Measurements from ENCODE around the gene FCRL5.

Gene FCRL5

GRCh38 chr1:157523774-157524493 is 28.4 kb downstream of the FCRL5 start:
- DNase-seq = no peak

GRCh38 chr1:157521056-157521455 is 31.3 kb downstream of the FCRL5 start:
- no peak for DNase-seq

DNA sequence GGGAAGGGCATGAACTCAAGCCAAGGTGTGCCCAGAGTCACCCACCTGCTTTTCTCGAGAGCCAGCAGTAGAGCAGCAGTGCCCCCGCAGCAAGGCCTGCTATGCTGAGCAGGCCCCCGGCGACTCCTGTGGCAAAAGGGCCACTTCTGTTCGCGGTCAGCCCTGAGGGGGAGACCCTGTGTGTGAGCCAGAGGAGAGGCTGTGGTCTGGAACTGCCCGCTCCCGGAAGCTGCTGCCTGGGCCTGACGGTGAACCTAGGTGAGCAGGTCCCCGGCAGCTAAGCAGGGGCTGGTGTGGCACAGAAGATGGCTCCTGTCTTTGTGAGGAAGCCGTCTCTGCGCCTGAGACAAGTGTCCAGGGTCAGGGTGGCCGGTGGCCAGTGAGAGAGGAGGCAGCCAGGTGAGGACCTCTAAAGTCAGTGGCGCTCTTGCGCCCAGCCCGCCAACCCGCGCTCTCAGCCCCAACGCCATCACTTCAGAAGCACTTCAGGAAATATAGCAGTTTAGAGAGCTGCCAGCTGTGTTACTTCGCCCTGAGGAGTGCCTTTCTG is 31.9 kb downstream of the FCRL5 start:
- no peak for DNase-seq

- no peak for DNase-seq
Measured at GRCh38 chr1:157519451-157519850, 32.9 kb downstream of the FCRL5 start.

DNA sequence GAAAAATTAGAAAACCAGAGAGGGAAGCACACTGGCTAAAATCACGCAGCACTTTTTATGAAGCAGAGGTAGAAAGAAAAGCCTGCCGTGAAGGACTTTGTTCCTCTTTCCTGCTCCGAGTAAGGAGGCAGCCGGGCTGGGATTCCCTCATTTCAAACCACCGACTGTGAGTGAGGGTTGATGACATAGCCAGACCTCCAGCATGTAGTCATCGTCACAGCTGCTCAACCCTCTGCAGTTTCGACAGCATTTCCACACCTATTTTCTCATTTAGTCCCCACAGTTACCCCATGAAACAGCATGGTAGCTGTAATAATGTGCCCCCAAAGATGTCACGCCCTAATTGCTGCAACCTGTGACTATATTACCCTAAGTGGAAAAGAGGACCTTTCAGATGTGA is 35.3 kb downstream of the FCRL5 start:
- no peak for DNase-seq

GRCh38 chr1:157515709-157516108 is 36.6 kb downstream of the FCRL5 start:
- DNase-seq = no peak

DNA sequence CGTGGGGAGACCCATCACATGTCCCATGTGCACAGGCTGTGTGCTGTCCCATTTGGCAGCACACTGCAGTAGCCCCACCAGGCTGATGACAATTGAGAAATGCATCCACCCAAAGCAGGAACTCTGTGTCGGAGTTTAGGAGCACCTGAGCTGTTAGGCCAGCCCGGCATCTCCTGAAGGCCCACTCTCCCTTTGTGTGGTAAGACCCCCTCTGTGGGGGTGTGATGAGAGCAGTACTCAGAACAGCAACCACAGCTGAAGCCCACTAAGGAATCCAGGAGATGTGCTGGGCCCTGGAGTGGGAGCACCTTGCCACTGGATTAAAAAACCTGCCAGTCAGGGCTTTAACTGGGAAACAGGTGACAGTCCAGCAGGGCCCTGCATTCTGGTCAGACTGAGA is 37.2 kb downstream of the FCRL5 start:
- DNase-seq = no peak

- no peak for DNase-seq
Measured at GRCh38 chr1:157512036-157512969, 40.0 kb downstream of the FCRL5 start.

DNA sequence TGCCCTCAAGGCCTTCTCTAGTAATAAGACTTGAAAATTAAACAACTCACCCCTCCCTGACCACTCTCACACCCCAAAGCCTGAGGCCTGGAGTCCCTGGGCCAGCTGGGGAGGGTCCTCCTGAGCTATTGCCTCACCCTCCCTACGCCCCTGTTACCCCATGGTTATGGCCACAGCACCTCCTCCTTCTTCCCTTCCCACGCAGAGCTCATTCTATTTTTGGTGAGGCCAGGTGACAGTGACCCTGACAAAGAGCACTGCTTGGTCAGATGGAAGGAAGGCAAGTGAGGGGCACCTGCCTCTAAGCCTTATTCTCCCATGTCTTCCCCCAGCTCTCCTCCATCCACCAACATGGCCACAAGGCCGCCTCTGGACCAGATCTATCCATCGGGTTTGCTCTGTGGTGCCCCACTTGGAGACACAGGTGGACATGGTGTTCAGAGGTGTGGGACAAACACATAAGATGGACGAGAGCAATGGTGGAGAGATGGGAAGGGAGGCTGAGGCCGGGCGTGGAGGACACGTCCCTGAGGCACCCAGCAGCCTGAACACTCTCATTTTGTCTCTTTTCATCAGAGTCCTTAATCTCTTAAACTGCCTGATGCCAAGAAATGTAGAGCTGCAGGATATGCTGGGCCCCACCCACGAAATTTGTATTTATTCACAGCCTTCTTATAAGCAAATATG is 42.6 kb downstream of the FCRL5 start:
- no peak for DNase-seq

DNA sequence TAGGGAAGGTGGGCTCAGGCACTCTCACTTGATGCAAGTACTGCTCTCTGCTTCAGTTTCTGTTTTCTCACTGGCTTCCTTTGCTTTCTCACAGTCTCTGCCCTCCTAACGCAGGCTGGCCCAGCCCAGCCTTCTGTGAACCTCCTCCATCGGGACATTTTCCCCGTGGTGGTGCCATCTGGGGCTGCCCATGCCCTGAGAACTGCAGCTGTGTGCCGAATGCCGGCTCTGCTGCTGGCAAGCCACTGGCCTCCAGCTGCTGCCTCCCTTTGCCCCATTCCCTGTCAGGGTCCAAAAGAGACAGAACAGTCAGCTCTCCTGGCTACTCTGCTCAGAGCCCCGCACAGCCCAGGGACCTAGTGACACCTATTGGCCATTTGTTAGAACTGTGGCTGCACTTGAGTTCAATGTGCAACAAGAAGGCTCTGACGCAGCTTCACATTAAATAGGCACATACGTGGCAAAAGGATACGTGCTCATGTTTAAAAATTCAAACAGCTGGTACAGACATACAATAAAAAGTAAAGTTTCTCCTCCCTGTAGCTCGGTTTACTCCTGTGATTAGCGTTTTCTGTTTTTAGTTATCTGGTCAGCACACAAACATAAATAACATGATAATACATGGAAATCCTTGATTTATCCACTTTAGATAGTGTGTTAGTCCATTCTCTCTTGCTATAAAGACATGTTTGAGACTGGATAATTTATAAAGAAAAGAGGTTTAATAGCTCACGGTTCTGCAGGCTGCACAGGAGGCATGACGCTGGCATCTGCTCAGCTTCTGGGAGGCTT is 46.6 kb downstream of the FCRL5 start:
- DNase-seq = peak; percentile 52

DNA sequence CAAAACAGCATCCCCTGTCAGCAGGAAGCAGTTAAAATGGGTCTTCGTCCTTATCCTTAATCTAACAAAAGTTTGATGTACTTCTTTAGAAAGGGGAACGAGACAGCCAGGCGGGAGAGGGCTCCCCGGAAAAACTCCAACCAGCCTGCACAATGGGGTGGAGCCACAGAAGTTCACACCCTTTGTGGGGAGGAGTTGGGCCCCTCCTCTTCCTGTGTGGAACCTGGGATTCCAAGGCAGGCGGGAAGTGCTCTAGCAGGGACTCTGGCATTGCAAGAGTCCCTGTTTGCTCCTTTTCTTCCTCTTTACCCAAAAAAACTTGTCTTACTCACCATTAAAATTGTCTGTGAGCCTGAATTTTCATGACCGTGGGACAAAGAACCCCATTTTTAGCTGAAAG is 47.7 kb downstream of the FCRL5 start:
- DNase-seq = no peak

- no peak for DNase-seq
Measured at GRCh38 chr1:157499521-157499920, 52.8 kb downstream of the FCRL5 start.

- no peak for DNase-seq
Measured at GRCh38 chr1:157498736-157499090, 53.6 kb downstream of the FCRL5 start.

DNA sequence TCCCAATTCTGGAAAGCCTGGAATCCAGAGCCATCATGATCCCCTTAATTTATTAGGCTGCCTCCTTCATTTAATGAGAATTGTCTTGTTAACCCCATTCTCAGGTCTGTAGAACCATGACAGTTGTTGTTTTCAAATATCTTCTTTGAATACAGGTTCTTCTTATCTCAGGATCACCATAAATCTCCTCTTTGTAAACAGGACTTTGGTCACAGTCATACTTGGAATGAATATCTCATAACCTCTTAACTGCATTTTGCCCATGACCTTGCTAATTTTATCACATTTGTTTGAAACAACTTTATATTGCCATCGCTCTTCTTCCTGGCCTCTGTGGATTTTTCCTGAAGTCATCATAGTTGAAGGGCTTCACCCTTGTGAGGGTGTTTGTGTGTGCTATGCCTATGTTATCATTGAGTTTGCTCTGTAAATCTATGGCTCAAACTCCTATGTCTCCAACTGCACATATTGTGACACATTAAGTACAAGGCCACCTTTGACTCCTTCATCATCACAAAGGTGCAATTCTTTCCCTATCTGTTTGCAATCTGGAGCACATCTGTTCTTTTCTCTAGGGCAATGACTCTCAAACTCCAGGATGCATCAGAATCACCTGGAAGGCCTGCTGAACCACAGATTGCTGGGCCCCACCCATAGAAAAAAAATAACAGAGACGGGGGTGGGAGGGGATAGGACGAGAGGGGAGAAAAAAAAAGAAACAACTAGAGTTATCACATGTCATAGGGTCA is 54.2 kb downstream of the FCRL5 start:
- DNase-seq = no peak

DNA sequence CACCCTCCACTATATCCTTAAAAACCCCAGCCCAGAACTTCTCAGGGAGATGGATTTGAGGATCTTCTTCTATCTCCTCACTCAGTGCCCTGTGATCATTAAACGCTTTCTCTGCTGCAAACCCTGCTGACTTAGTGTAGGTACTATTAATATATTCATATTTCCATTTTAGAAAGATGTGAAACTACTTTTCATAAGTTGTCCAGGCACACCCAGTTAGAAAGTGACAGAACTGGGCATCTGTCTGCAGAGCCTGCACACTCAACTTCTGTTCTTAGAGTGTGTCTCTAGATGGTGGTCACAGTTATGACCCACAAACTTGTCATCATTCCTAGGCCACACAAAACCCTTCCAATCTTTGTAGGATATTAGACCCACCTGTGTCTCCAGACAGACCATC is 55.0 kb downstream of the FCRL5 start:
- no peak for DNase-seq

DNA sequence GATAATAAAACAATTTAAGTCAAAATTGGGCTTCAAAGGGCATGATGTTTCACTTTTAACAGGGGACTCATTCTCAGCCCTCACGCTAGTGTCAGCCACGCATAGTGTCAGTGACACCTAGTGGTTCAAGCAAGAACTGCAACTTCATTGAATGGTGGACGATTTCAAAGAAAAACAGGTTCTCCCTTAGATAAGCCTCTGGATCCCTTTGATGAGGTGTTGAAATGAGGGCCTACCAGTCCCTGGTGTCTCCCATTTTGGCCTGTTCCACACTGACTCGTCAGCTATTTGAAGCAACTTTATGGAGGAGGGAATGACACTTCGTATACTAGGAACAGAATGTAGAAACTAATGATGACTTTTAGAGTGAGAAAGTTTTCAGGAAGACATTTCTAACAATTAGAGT is 56.2 kb downstream of the FCRL5 start:
- DNase-seq = peak; percentile 48

DNA sequence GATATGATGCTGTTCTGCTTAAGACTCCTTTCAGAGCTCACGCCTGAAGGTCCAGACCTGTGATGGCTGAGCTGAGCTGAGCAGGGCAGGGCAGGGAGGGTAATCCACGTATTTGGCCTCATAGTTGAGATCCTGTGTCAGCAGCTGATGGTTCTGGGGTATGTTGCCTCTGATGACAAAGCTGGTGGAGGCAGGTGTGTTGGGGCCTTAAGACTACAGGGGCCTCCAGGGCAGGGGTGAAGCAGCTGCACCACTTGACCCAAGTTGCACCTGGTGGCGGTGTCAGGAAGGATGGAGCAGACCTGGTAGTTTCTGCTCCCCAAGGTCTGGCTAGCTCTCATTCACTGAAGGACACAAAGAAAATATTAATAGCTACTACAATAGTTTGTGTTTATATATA is 57.0 kb downstream of the FCRL5 start:
- no peak for DNase-seq

GRCh38 chr1:157494093-157494492 is 58.2 kb downstream of the FCRL5 start:
- no peak for DNase-seq

DNA sequence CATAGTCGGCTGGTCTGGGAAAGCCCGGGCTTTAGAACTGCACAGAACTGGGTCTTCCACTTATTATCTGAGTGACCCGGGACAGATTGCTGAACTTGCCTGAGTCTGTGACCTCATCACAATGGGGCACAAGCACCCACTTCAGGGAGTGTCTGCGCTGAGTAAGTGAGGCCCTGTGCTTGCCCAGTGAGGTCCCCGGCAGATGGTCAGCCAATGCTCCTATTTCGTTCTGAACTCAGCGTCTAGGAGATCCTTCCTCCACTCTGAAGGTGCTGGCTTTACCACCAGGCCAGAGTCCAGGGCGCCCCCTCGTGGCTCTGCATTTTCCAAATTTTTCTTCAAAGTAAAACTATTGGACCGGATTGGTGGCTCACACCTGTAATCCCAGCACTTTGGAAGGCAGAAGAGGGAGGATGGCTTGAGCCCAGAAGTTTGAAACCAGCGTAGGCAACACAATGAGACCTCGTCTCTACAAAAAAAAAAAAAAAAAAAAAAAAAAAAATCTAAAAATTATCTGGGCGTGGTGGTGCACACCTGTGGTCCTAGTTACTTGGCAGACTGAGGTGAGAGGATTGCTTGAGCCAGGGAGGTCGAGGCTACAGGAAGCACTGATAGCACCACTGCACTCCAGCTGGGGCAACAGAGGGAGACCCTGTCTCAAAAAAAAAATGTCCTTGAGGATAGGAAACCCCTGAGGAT is 61.7 kb downstream of the FCRL5 start:
- peak; percentile 54 for DNase-seq

DNA sequence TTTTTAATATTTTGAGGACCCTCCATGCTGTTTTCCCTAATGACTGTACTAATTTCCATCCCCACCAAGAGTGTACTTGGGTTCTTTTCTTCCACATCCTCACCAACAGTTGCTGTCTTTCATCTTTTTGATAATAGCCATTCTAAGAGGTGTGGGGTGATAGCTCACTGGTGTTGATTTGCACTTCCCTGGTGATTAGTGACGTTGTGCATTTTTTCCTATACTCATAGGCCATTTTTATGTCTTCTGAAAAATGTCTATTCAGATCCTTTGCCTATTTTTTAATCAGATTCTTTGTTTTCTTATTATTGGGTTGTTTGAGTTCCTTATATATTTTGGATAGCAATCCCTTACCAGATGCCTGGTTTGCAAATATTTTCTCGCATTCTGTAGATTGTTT is 64.2 kb downstream of the FCRL5 start:
- no peak for DNase-seq

GRCh38 chr1:157487504-157487903 is 64.8 kb downstream of the FCRL5 start:
- no peak for DNase-seq
